Middle frontal gyrus (tissue), 1 donor: Measurements from ENCODE around the gene RAPGEF3.

Experiments
- DNase-seq: peaks from one replicate; pipeline ENCODE4 v3.0.0-alpha.2; 2015; ENCODE audit warnings: low spot score; ENCODE audit errors: extremely low spot score

RAPGEF3 gene

DNA sequence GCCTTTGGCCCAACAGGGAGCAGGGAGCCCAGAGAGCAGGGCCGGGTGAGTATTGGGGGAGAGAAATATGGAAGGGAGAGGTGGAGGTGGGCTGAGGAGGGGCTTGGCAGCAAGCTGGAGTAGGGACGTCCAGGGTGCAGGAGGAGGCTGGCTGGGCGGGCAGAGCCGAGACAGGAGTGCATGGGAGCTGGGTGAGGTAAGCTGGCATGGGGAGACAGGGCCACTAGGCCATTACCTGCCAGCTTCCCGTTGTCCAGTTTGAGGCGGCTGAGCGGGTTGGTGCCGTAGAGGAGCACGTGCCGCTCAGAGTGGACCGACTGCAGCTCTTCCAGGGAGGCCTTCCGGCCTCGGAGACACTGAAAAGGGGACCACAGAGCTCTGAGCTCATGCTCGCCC, 32.7 kb upstream of the RAPGEF3 start:
- DNase-seq: no peak

DNA sequence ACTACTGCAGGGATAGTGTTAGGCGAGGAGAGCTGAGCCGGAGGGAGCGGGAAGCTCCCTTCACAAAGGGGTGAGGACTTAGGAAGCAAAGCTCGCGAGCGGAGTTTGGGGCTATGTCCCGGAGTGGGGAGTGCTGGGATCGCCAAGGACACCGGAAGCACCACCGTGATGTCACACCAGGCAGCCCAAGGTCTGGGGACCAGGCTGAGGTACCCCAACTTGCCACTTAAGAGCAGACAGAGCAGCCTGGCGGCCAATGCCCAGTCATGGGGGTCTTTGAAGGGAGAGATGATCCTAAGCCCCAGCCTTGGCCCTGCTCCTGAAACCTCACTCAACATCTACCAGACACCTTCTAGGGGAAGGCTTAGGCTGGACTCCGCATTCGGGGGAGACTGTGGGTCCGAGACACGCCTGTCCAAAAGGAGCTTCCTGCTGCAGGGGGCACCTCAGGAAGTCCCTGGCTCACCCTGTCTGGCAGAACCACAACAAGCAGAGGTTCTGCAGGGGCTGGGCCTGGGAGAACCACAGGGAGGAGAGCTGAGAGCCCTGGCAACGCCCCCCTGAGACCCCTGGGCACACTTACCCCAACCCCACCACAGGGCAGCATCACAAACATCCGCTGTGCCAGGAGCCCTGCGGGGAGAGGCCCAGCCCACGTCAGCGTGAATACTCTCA, 32.1 kb upstream of the RAPGEF3 start:
- no peak for DNase-seq

- DNase-seq: no peak
Measured at GRCh38 chr12:47789712-47790489, 31.2 kb upstream of the RAPGEF3 start.

DNA sequence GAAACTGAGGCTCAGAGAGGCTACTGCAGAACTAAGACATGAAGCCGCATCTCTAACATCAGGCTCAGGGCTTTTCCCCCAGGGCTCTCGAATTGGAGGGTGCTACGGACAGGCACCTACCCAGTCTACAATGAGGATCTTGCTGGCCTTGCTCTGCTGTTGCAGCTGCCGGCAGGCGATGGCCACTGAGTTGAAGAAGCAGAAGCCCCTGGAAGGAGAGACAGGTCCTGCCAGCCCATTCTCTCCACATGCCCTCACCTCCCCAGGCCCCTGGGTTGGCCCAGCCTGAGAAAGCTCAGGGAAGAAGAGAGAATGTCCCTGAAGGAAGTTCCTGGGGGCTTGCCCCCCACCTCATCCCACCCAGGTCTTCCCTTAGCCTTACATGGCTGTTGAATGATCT, 30.5 kb upstream of the RAPGEF3 start:
- DNase-seq: no peak

- no peak for DNase-seq
Measured at GRCh38 chr12:47787596-47788319, 29.1 kb upstream of the RAPGEF3 start.

DNA sequence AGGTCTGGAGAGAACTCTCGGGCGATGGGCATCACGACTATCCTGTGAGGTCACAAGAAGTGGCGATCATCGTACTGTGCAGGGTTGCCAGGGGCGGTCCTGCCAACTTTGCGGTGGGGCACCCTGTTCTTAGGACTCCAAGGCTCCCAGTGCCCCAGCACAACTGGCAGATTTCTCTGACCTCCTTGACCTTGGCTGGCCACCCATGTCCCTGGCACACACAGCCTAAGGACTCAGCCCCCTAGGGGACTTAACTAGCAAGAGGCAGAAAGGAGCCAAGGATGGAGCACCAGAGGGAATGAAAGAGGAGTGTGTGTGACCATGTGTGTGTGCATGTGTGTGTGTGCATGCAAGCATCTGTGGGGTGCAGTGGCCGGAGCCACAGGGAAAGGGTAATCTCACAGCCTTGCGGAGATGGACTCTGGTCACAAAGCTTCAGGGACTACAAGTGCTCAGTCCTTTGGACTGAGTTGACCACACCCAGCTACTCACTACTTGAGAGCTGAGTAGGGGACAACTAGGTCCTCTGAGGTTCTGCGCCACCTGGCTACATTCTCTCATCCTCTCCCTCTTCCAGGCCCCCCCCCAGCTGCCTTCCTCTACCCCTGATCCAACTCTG, 28.1 kb upstream of the RAPGEF3 start:
- DNase-seq: no peak

DNA sequence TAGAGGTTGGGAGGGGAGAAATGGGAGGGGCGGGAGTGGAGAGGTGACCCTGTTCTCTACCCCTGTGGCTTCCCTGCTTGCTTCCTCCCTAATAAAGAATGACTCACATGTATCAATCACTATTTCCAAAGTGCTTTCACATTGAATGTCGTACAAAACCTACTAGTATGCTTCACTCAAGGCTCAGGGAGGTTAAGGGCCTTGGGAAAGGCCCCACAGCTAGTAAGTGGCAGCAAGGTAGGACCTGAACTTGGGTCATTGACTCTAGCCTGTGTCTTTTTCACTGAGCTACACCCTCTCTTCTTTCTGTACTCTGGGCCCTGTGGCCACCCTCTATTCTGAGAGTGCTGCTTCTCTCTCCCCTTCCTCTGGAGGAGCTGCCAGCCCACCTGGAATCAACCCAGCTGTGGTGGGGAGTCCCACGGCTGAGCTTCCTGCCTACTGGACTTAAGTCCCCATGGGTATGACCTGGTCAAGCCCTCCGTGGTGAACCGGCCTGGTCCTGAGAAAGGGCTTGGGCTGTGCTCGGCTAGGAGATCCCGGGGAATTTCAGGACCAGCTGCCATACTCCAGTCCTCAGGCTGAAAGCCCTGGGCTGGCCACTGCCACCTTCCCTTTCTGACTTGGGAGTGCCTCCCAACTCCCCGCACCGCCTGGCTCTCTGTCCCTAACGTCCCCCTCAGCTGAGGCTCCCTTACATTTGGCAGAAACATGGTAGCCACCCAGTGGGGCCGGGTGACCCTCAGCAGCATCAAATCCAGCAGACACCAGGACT, 27.4 kb upstream of the RAPGEF3 start:
- no peak for DNase-seq

GRCh38 chr12:47785036-47785886, 26.6 kb upstream of the RAPGEF3 start:
- no peak for DNase-seq

DNA sequence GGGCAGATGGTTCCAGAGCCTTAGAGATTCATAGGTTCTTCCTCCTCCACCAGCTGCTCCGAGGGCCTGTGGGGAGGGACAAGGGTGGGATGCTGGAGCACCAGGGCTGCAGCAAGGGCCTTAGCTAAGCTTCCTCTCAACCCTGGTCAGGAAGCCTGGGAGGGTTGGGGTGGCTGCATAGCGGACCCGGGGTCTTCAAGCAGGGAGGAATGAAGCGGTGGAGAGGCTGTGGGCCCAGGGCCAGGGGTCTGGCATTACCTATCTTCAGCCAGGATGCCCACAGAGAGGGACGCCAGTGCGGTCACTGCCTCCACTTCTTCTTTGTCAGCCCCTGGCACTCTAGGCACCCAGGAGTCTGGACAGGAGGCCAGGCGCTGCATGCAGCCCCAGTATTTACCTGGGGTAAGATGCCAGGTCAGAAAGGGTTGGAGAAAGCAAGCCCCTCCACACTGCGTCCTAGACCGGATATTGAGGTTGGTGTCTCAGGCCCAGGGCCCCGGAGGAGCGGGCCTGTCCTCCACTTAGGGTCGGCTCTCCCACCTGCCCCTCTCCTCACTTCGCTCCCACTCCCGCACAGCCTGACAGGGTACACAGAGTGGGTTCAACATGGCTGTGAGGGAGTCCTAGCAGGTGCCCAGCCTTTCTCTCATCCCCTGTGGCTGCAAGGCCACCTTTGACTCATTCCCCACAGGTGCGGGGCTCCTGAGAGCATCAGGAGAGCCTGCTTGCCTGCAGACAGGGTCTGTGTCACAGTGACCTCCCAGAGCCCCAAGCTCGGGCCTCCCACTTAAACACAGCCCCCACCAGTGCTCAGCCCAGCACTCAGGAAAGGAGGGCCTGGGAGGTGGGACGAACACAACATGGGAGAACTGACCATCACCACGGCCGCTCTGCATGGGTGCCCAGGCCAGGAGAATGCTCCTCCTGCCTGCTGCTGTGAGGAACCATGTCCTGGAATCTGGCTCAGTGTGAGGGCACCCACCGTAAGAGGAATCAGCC, 25.4 kb upstream of the RAPGEF3 start:
- no peak for DNase-seq

GRCh38 chr12:47783024-47783755, 24.5 kb upstream of the RAPGEF3 start:
- no peak for DNase-seq

DNA sequence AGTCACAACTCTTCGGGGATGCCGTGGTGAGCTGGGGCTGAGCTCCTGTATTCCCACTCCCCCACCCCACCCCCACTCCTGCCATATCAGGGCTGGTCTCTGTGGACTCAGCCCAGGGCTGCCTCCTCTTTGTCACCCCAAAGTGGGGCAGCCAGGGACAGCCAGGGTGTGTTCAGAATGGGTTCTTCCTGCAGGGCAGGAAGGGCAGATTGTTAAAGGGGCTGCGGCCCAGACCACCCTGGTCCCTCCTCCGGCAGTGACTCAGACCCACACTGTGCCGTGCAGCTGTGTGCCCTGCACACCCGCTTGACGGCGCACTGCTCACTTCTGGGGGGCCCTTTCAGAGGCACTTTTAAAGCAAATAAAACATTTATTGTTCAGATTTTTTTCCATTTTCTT, 23.7 kb upstream of the RAPGEF3 start:
- no peak for DNase-seq

GRCh38 chr12:47781479-47782371, 23.0 kb upstream of the RAPGEF3 start:
- DNase-seq: no peak

DNA sequence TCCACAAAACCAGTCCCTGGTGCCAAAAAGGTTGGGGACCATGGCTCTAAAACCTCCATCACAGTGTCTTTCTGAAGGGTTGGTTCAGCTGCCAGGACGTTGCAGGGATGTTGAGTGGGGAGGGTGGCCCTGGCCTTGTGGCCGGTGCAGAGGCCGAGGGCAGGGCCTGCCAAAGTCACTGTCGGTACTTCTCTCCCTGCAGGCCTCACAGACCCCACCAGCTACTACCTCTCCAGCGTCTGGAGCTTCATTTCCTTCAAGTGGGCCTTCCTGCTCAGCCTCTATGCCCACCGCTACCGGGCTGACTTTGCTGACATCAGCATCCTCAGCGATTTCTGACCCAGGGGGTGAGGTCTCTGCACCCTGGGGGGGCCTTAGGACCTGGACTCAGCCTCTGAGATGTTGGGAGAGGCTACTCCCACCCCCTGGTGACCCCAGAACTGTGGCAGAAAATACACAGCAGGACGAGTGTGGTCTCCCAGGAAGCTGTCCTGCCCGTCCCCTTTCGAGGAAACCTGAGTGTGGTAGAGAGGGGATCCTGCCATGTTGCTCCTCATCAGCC, 21.3 kb upstream of the RAPGEF3 start:
- no peak for DNase-seq

DNA sequence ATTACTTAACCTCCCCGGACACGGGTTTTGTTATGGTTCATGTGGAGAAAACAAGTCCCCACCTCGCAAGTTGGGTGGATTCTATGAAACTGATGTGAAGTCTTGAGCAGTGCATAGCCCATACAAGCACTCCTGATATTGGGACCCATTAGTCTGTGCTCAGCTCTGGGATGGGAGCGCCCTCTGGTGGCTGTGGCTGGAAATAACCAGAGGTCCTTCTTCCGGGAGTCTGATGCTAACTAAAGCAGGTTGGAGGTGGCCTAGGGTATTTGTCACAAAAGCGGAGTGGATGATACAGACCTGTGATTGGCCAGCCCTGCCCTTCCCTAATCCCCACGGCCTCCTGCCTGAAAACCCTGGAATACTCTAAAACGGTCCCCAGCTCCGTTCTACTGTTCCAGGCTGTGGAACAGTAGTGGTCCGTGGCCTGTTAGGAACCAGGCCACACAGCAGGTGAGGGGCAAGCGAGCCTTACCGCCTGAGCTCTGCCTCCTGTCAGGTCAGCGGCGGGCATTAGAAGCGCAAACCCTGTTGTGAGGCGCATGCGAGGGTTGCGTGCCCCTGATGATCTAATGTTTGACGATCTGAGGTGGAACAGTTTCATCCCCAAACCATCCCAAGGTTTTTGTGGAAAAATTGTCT, 20.7 kb upstream of the RAPGEF3 start:
- peak; percentile 84 for DNase-seq

GRCh38 chr12:47778881-47779280, 20.2 kb upstream of the RAPGEF3 start:
- no peak for DNase-seq

GRCh38 chr12:47777741-47778558, 19.3 kb upstream of the RAPGEF3 start:
- peak; percentile 77 for DNase-seq
